ENCODE data around the gene CDH18. TPM values are rescaled to one million over a fixed set of nuclear protein-coding genes. Genes with fewer than 3 reads are reported as not detected.

The CDH18 gene
- total and polyA plus RNA-seq, 2 of the 13 experiments (the other 11 are each of a cell fraction or from before 2014, with no cell fraction given) = not detected

GRCh38 chr5:19584131-19584530, 403.9 kb downstream of the CDH18 start (continued):
- TF ChIP-seq PRDM15 (CRISPR knock-in tag; IDR thresholded peaks at IDR 0.05) (no peak), PAX8 (CRISPR knock-in tag; IDR thresholded peaks at IDR 0.05; ENCODE audit: borderline replicate concordance) (no peak), FOXO1 (CRISPR knock-in tag; IDR thresholded peaks at IDR 0.05) (no peak)

GRCh38 chr5:19577882-19578281, 410.1 kb downstream of the CDH18 start:
- no peaks in the 10 kb centered on the region for H3K79me2 ChIP-seq (ENCODE audit: insufficient read depth, low read length)
- 12% methylated on average over 3 of the region's 3 CpGs for WGBS (ENCODE audit: low lambda C conversion rate)
- ChIA-PET CTCF (ENCODE audit: low intra/inter-chr PET ratio, low total read pairs) (no interaction called here), POLR2A (no interaction called here)
- no peak overlapping the region for H3K27ac ChIP-seq (ENCODE audit: extremely low read length, insufficient read depth, low read length)
- DNase-seq (ENCODE audit: low spot score) (no peak), ATAC-seq (no peak), FAIRE-seq (no peak)
- no peak overlapping the region for H3K4me3 ChIP-seq (replicated peaks in 1 of 3; ENCODE audit: insufficient read depth in 1 of 3, low read depth in 2 of 3, low read length in 3 of 3)
- H3K4me2 ChIP-seq (ENCODE audit: low read depth, low read length) = no peak overlapping the region
- intact Hi-C loops (cut with micrococcal nuclease; ENCODE audit: unreplicated experiment) (no loop called here), in situ Hi-C loops (cut with HindIII; ENCODE audit: extremely low pct_ligation_motif_present, low pct_unique_long_range_greater_than_20kb) (no loop called here)
- H3K27me3 ChIP-seq (ENCODE audit: control insufficient read depth in 1 of 2, insufficient read depth in 2 of 2, low read length in 2 of 2) = no peaks in the 10 kb centered on the region
- no peaks in the 10 kb centered on the region for H3K9me3 ChIP-seq (ENCODE audit: low read length)
- no peaks in the 10 kb centered on the region for H4K20me1 ChIP-seq (ENCODE audit: insufficient read depth, low read length)
- H2AFZ ChIP-seq (ENCODE audit: low read length) = no peak overlapping the region
- H3K36me3 ChIP-seq (replicated peaks in 1 of 2; ENCODE audit: control insufficient read depth in 1 of 2, insufficient read depth in 2 of 2, low read length in 2 of 2) = no peaks in the 10 kb centered on the region
- no peaks in the 10 kb centered on the region for H3K4me1 ChIP-seq (ENCODE audit: insufficient read depth, low read length)
- H3K9ac ChIP-seq (ENCODE audit: insufficient read depth, low read depth, low read length) = no peak overlapping the region
- no TSS peak for BruUV-seq (replicated peaks)
- TF ChIP-seq PRPF4 (IDR thresholded peaks at IDR 0.05; ENCODE audit: low read depth, low read length, poor library complexity, severe bottlenecking) (no peak), SKI (IDR thresholded peaks at IDR 0.05; ENCODE audit: partially characterized antibody) (no peak), ZSCAN31 (CRISPR knock-in tag; IDR thresholded peaks at IDR 0.05; ENCODE audit: low read depth) (no peak), NR0B2 (CRISPR knock-in tag; IDR thresholded peaks at IDR 0.05) (no peak), ZNF275 (CRISPR knock-in tag; IDR thresholded peaks at IDR 0.05; ENCODE audit: borderline replicate concordance) (no peak), GMEB1 (CRISPR knock-in tag; IDR thresholded peaks at IDR 0.05; ENCODE audit: borderline replicate concordance) (no peak), THAP8 (CRISPR knock-in tag; IDR thresholded peaks at IDR 0.05; ENCODE audit: borderline replicate concordance) (no peak), ZNF292 (CRISPR knock-in tag; IDR thresholded peaks at IDR 0.05; ENCODE audit: borderline replicate concordance, low read depth) (no peak), ZNF709 (CRISPR knock-in tag; IDR thresholded peaks at IDR 0.05) (no peak), ZSCAN5A (CRISPR knock-in tag; IDR thresholded peaks at IDR 0.05; ENCODE audit: borderline replicate concordance) (no peak), ZFP62 (CRISPR knock-in tag; IDR thresholded peaks at IDR 0.05) (no peak)
